Keratinocyte (primary cell): Measurements from ENCODE around the gene OTUD7B.

Experiments
- EZH2 ChIP-seq: IDR thresholded peaks from one replicate; pipeline ENCODE4 v1.6.1; 2012; ENCODE audit warnings: inconsistent platforms, mild to moderate bottlenecking, low read length, moderate library complexity
- TF ChIP-seq, protein P1 (sequence below), 3 experiments: IDR thresholded peaks in 1 of 3; conservative IDR thresholded peaks in 1 of 3; optimal IDR thresholded peaks in 1 of 3; 2 replicates in 2 of 3; 3 replicates in 1 of 3; pipeline versions ENCODE3 to v1.5.1; 2011; ENCODE audit warnings: low read length in 3 of 3, mild to moderate bottlenecking in 3 of 3, moderate library complexity in 2 of 3, control low read depth in 1 of 3, inconsistent platforms in 1 of 3; ENCODE audit not compliant: insufficient read depth in 2 of 3; ENCODE audit errors: extremely low read depth in 1 of 3

DNA sequence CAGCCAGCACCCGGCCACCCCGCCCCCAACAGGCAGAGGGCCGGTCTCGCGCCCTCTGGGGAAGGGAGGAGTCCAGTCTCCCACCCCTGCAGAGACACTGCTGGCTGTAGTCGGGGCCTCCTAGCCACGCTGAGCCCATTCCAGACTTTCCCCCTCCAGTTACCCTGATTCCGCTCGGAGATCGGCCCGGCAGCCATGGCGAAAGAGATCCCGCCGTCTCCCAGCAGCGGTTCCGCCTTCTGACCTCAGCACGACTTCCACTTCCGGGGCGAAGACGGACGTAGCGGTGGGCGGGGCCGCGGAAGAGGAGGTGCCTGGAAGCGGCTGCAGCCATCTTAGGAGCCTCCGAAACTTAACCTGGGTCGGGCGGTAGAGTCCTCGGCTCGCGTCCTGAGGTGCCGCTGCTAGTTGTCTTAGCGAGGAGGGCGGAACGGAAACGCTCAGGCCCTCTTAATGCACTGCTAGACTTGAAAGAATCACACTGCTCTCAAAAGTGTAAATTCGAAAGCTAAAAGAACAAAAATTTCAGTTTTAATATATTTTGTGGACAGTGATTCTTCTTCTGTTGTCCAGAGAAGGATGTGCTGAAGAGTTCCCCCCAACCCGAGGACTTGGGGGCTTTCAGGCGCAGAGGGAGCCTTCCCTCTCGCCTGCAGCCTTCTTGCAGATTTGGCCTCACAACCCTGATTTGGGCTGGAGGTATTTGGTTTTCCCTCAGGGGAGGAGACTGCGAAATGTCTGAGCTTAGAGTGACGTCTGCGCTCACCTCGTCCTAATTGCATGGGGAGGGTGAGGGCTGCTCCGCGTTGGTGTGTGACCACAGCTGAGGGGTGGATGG lies 82.7 kb downstream of the OTUD7B start, which contains the start of gene SF3B4:
- TF ChIP-seq, protein P1, sequence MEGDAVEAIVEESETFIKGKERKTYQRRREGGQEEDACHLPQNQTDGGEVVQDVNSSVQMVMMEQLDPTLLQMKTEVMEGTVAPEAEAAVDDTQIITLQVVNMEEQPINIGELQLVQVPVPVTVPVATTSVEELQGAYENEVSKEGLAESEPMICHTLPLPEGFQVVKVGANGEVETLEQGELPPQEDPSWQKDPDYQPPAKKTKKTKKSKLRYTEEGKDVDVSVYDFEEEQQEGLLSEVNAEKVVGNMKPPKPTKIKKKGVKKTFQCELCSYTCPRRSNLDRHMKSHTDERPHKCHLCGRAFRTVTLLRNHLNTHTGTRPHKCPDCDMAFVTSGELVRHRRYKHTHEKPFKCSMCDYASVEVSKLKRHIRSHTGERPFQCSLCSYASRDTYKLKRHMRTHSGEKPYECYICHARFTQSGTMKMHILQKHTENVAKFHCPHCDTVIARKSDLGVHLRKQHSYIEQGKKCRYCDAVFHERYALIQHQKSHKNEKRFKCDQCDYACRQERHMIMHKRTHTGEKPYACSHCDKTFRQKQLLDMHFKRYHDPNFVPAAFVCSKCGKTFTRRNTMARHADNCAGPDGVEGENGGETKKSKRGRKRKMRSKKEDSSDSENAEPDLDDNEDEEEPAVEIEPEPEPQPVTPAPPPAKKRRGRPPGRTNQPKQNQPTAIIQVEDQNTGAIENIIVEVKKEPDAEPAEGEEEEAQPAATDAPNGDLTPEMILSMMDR (optimal IDR thresholded peaks at IDR 0.05 in 1 of 3, IDR thresholded peaks at IDR 0.05 in 1 of 3, conservative IDR thresholded peaks at IDR 0.05 in 1 of 3; ENCODE audit: extremely low read depth in 1 of 3, insufficient read depth in 2 of 3, low read length in 3 of 3), result no peak
- no peak for TF ChIP-seq EZH2
